Activated naive CD8-positive, alpha-beta T cell (primary cell): ENCODE data around the gene RPL35.

Experiments
- H3K27ac Mint-ChIP-seq: one replicate; pipeline ENCODE4 v1.8.0; 2021; ENCODE audit warnings: mixed read lengths
- H3K27me3 Mint-ChIP-seq: one replicate; pipeline ENCODE4 v1.8.0; 2021; ENCODE audit warnings: mixed read lengths
- H3K36me3 Mint-ChIP-seq: one replicate; pipeline ENCODE4 v1.8.0; 2021; ENCODE audit warnings: mixed read lengths
- H3K4me1 Mint-ChIP-seq: one replicate; pipeline ENCODE4 v1.8.0; 2021; ENCODE audit warnings: low read depth, mixed read lengths
- H3K4me3 Mint-ChIP-seq: one replicate; pipeline ENCODE4 v1.8.0; 2021; ENCODE audit warnings: mild to moderate bottlenecking, mixed read lengths
- H3K9me3 Mint-ChIP-seq: one replicate; pipeline ENCODE4 v1.8.0; 2021; ENCODE audit warnings: low read depth, mixed read lengths

The RPL35 gene

GRCh38 chr9:124829334-124829669, 32.5 kb downstream of the RPL35 start:
- Mint-ChIP-seq H3K27me3 (peaks cover 2% of the 10 kb centered on the region), H3K9me3 (peaks cover 5% of the 10 kb centered on the region), H3K4me3 (no peak overlapping the region), H3K36me3 (no peaks in the 10 kb centered on the region), H3K27ac (no peak overlapping the region), H3K4me1 (no peaks in the 10 kb centered on the region)

DNA sequence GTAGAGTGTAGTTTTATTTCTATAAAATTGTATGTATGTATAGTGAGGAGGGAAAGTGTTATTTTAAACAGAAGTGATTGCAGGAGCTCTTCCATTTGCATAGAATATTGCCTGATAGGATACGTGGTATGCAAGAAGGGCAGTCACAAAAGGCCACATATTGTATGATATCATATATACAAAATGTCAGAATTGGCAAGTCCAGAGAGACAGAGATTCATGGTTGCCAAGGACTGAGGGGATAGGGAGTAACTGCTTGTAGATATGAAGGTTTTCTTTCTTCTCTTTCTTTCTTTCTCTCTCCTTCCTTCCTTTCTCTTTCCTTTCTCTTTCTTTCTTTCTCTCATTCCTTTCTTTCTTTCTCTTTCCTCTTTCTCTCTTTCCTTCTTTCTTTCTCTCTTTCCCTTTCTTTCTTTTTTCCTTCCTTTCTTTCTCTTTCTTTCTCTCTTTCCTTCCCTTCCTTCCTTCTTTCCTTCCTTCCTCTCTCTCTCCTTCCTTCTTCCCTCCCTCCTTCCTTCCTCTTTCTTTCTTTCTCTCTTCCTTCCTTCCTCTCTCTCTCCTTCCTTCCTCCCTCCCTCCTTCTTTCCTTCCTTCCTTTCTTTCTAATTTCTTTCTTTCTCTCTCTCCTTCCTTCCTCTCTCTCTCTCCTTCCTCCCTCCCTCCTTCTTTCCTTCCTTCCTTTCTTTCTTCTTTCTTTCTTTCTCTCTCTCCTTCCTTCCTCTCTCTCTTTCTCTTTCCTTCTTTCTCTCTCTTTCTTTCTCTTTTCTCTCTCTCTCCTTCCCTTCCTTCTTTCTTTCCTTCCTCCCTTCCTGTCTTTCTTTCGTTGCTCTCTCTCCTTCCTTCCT, 33.0 kb downstream of the RPL35 start:
- H3K27me3 Mint-ChIP-seq = peaks cover 2% of the 10 kb centered on the region
- H3K4me1 Mint-ChIP-seq = no peaks in the 10 kb centered on the region
- H3K36me3 Mint-ChIP-seq = no peaks in the 10 kb centered on the region
- H3K27ac Mint-ChIP-seq = no peak overlapping the region
- no peak overlapping the region for H3K4me3 Mint-ChIP-seq
- H3K9me3 Mint-ChIP-seq = peaks cover 5% of the 10 kb centered on the region

GRCh38 chr9:124820698-124821623, 40.8 kb downstream of the RPL35 start:
- Mint-ChIP-seq H3K4me1 (no peaks in the 10 kb centered on the region), H3K9me3 (no peaks in the 10 kb centered on the region), H3K27ac (no peak overlapping the region), H3K27me3 (peaks cover 3% of the 10 kb centered on the region), H3K36me3 (no peaks in the 10 kb centered on the region), H3K4me3 (no peak overlapping the region)

GRCh38 chr9:124818431-124819281, 43.1 kb downstream of the RPL35 start:
- Mint-ChIP-seq H3K36me3 (no peaks in the 10 kb centered on the region), H3K4me1 (no peaks in the 10 kb centered on the region), H3K27ac (no peak overlapping the region), H3K9me3 (no peaks in the 10 kb centered on the region), H3K4me3 (no peak overlapping the region), H3K27me3 (peaks cover 3% of the 10 kb centered on the region)

GRCh38 chr9:124815601-124816000, 46.2 kb downstream of the RPL35 start:
- H3K4me3 Mint-ChIP-seq = no peak overlapping the region
- peaks cover 3% of the 10 kb centered on the region for H3K27me3 Mint-ChIP-seq
- H3K27ac Mint-ChIP-seq = no peak overlapping the region

DNA sequence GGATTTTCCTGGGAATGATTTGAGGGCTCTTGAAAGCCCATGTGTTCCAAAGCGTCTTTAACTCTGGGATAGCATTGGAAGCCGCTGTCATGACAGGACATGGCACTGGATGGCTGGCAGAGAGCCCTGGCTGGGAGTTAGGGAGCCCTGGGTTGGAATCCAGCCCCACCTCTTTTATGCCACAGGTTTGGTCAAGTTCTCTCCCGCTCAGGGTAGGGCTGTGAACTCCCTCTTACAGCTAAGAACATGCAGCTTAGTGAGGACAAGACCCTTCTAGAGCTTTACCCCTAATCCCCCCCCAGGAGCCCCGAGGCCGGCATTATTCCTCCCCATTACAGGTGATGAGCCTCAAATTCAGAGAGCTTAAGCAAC, 47.6 kb downstream of the RPL35 start:
- Mint-ChIP-seq H3K4me3 (no peak overlapping the region), H3K27me3 (peaks cover 3% of the 10 kb centered on the region), H3K4me1 (no peaks in the 10 kb centered on the region), H3K9me3 (no peaks in the 10 kb centered on the region), H3K36me3 (no peaks in the 10 kb centered on the region), H3K27ac (no peak overlapping the region)

More at GRCh38 chr9:124815601-124816000, 46.2 kb downstream of the RPL35 start:
- H3K9me3 Mint-ChIP-seq = no peaks in the 10 kb centered on the region
- H3K4me1 Mint-ChIP-seq = no peaks in the 10 kb centered on the region
- H3K36me3 Mint-ChIP-seq = no peaks in the 10 kb centered on the region

DNA sequence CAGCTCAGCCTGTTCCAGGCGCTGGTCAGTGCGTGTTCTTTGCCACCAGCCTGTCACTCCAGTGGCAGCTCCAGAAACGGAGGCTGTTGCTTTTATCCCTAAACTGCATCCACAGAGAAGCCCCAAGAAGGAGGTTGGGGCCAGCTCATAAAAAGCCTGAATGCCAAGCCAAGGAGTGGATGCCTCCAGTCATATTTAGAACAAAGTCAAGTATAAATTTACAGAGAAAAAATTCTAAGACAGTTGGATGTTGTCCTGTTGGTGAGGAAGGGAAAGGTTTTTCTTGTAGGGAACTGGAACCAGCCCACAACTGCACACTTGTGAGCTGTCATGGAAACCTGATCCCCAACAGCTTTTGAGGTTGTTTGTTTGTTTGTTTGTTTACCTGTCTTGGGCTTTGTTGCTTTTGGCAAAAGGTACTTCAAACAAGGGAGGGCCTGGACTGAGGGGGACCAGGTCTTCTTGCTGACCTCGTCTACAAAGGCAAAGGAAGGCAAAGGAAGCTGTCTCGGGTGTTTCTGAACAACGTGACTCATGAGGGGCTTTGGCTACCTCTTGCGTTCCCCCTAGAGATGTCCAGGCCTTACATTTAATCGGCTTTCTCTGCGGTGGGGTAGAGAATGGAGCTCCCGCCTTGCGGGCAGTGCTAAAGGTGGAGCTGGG, 48.1 kb downstream of the RPL35 start:
- Mint-ChIP-seq H3K4me3 (no peak overlapping the region), H3K4me1 (no peaks in the 10 kb centered on the region), H3K27me3 (peaks cover 3% of the 10 kb centered on the region), H3K9me3 (no peaks in the 10 kb centered on the region), H3K36me3 (no peaks in the 10 kb centered on the region), H3K27ac (no peak overlapping the region)

DNA sequence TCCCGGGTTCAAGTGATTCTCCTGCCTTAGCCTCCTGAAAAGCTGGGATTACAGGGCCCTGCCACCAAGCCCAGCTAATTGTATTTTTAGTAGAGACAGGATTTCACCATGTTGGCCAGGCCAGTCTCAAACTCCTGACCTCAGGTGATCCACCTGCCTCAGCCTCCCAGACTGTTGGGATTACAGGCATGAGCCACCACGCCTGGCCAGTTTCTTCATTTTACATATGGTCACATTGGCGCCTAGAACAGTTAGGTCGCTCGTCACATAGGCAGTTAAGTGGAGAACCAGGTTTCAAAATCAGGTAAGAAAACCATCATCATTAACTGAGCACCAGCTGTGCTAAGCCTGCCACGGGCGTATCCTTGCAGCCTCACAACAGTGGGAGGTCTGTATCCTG, 48.7 kb downstream of the RPL35 start:
- H3K27ac Mint-ChIP-seq = no peak overlapping the region
- no peaks in the 10 kb centered on the region for H3K36me3 Mint-ChIP-seq
- peaks cover 1% of the 10 kb centered on the region for H3K27me3 Mint-ChIP-seq
- no peaks in the 10 kb centered on the region for H3K4me1 Mint-ChIP-seq
- no peaks in the 10 kb centered on the region for H3K9me3 Mint-ChIP-seq
- H3K4me3 Mint-ChIP-seq = no peak overlapping the region

DNA sequence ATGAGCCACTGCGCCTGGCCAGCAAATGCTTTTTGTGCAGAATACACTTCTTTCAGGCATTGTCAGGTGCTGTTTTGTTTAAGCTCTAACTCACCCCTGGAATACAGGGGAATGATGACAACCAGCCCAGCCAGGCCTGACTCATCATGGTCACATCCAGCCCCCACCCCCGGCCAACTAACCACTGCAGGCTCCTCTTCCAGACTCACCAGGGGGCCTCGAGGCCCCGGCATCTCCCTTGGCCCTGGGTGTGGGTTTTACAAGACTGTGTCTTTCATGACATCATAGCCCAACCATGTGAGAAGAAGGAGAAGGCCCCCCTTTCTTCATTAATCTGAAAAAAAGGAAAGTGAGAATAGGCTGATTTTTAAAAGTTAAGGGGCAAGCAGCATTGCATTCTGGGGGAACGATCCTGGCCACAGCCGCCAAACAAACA, 49.3 kb downstream of the RPL35 start:
- H3K4me1 Mint-ChIP-seq = no peaks in the 10 kb centered on the region

GRCh38 chr9:124810663-124811355, 50.9 kb downstream of the RPL35 start:
- Mint-ChIP-seq H3K36me3 (no peaks in the 10 kb centered on the region), H3K4me1 (no peaks in the 10 kb centered on the region), H3K27ac (no peak overlapping the region), H3K9me3 (no peaks in the 10 kb centered on the region), H3K27me3 (peaks cover 2% of the 10 kb centered on the region), H3K4me3 (no peak overlapping the region)

More for the DNA sequence above, 49.3 kb downstream of the RPL35 start:
- Mint-ChIP-seq H3K4me3 (no peak overlapping the region), H3K27me3 (peaks cover under 1% of the 10 kb centered on the region), H3K36me3 (no peaks in the 10 kb centered on the region), H3K27ac (no peak overlapping the region), H3K9me3 (no peaks in the 10 kb centered on the region)

GRCh38 chr9:124809741-124810500, 51.8 kb downstream of the RPL35 start:
- Mint-ChIP-seq H3K27ac (no peak overlapping the region), H3K4me3 (no peak overlapping the region), H3K9me3 (no peaks in the 10 kb centered on the region), H3K36me3 (no peaks in the 10 kb centered on the region), H3K27me3 (peaks cover 2% of the 10 kb centered on the region), H3K4me1 (no peaks in the 10 kb centered on the region)

- H3K4me3 Mint-ChIP-seq = no peak overlapping the region
Measured at GRCh38 chr9:124809211-124809610, 52.5 kb downstream of the RPL35 start.

DNA sequence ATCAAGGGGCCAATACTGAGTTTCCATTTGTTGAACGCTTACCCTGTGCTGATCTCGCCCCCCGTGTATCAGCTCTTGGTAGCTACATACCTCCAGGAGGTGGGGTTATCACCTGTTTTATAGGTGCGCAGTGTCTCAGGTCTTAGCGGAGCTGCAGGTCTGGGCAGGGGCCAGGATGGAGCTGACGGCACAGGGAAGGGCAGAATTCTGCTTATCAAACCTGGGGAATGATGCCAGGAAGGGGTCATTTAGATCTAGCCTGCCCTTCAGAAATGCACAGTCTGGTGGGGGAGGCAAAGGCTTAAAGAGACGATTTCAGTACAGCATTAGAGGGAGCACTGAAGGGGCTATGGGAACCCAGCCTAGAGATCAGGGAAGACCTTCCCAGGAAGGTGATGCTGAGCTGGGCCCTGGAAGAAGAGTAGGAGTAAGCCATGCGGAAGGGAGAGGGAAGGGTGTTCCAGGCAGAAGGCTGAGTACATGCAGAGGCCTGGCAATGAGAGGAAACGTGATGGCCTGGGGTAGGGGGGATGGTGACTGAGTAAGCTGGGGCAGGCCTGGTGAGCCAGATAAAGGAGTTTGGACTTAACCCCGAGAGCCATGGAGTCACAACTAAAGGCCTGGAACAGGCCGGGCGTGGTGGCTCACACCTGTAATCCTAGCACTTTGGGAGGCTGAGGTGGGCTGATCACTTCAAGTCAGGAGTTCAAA, 53.4 kb downstream of the RPL35 start:
- peaks cover 2% of the 10 kb centered on the region for H3K27me3 Mint-ChIP-seq
- H3K4me1 Mint-ChIP-seq = no peaks in the 10 kb centered on the region
- H3K4me3 Mint-ChIP-seq = no peak overlapping the region
- no peaks in the 10 kb centered on the region for H3K36me3 Mint-ChIP-seq
- H3K9me3 Mint-ChIP-seq = no peaks in the 10 kb centered on the region
- no peak overlapping the region for H3K27ac Mint-ChIP-seq

More at GRCh38 chr9:124809211-124809610, 52.5 kb downstream of the RPL35 start:
- no peaks in the 10 kb centered on the region for H3K36me3 Mint-ChIP-seq
- H3K9me3 Mint-ChIP-seq = no peaks in the 10 kb centered on the region
- no peak overlapping the region for H3K27ac Mint-ChIP-seq
- peaks cover 2% of the 10 kb centered on the region for H3K27me3 Mint-ChIP-seq
- no peaks in the 10 kb centered on the region for H3K4me1 Mint-ChIP-seq
